ENCODE data around the gene KLHDC4. TPM values are rescaled to one million over a fixed set of nuclear protein-coding genes. Genes with fewer than 3 reads are reported as not detected.

The KLHDC4 gene
- total RNA-seq, 1 experiment from 2014 or later = 76.2 TPM

- no peak overlapping the region for H3K27ac Mint-ChIP-seq
- Histone ChIP-seq H3K27me3 (ENCODE audit: insufficient read depth, low read length) (no peaks in the 10 kb centered on the region), H3K4me2 (ENCODE audit: insufficient read depth, insufficient read length, low read length) (no peak overlapping the region), H3K23ac (ENCODE audit: insufficient read length, low read depth, low read length) (no peak overlapping the region), H3K4ac (ENCODE audit: low read depth, low read length) (no peak overlapping the region), H2BK5ac (ENCODE audit: insufficient read length, low read length) (no peak overlapping the region), H2AK5ac (ENCODE audit: insufficient read length, low read length) (no peak overlapping the region), H3K27ac (ENCODE audit: insufficient read length, low read depth, low read length) (no peak overlapping the region), H3K14ac (ENCODE audit: insufficient read depth, low read length) (no peak overlapping the region), H2BK12ac (ENCODE audit: insufficient read length, low read depth, low read length) (no peak overlapping the region), H3K23me2 (ENCODE audit: insufficient read length, low read depth, low read length, poor library complexity, severe bottlenecking) (no peaks in the 10 kb centered on the region), H2AFZ (ENCODE audit: low read length) (no peak overlapping the region), H4K20me1 (ENCODE audit: control insufficient read depth, insufficient read depth, insufficient read length) (no peaks in the 10 kb centered on the region), H3K9me3 (ENCODE audit: control insufficient read depth, low read depth, low read length) (no peaks in the 10 kb centered on the region), H3K56ac (ENCODE audit: insufficient read length, low read depth, low read length) (no peak overlapping the region), H3K9ac (ENCODE audit: extremely low read depth, insufficient read length, low read length) (no peak overlapping the region), H3K18ac (ENCODE audit: insufficient read length, low read depth, low read length) (no peak overlapping the region), H2BK120ac (ENCODE audit: low read depth, low read length, poor library complexity, severe bottlenecking) (no peak overlapping the region), H3T11ph (ENCODE audit: low read length) (no peak overlapping the region), H3K79me2 (ENCODE audit: insufficient read depth, low read length) (no peaks in the 10 kb centered on the region), H4K5ac (ENCODE audit: insufficient read length, low read depth, low read length) (no peak overlapping the region), H3K79me1 (ENCODE audit: insufficient read depth, low read depth, low read length, poor library complexity, severe bottlenecking) (no peaks in the 10 kb centered on the region), H4K8ac (replicated peaks; ENCODE audit: insufficient read length, low read depth, low read length) (no peak overlapping the region), H2BK20ac (ENCODE audit: low read depth, low read length, poor library complexity, severe bottlenecking) (no peak overlapping the region), H4K91ac (ENCODE audit: insufficient read length, low read depth, low read length) (no peak overlapping the region), H2BK15ac (ENCODE audit: low read depth, low read length) (no peak overlapping the region), H3K4me1 (ENCODE audit: insufficient read depth, low read length) (no peaks in the 10 kb centered on the region)
- H3K4me3 Mint-ChIP-seq = no peak overlapping the region
- peaks cover 15 to 32% of the 10 kb centered on the region in 2 experiments for H3K4me1 Mint-ChIP-seq
- no CpG with 5 or more reads among the region's 15 CpGs for whole genome bisulfite sequencing (ENCODE audit: extremely low coverage, insufficient read length, low lambda C conversion rate)
- H3K27me3 Mint-ChIP-seq (ENCODE audit: low read depth) = no peaks in the 10 kb centered on the region
- H3K9me3 Mint-ChIP-seq = no peaks in the 10 kb centered on the region
- no peaks in the 10 kb centered on the region for H3K36me3 Mint-ChIP-seq (ENCODE audit: insufficient read depth in 1 of 3, low read depth in 3 of 3)
- no peak for TF ChIP-seq CTCF (conservative IDR thresholded peaks at IDR 0.05)
- no peak for DNase-seq
Measured at GRCh38 chr16:87665193-87665592, 100.6 kb downstream of the KLHDC4 start.

All from H9 (cell line).